ENCODE results near the gene EFCAB9. TPM values are rescaled to one million over a fixed set of nuclear protein-coding genes. Genes with fewer than 3 reads are reported as not detected.

Gene EFCAB9
- total RNA-seq (not detected in 2 replicates), polyA plus RNA-seq (not detected in 2 replicates), polyA minus RNA-seq (ENCODE audit: low replicate concordance) (not detected in 2 replicates)
- not detected in 2 replicates for polyA plus RNA-seq (2012)

GRCh38 chr5:172193872-172194271 lies at the start of gene EFCAB9:
TSS of gene EFCAB9 (plus strand) at chr5:172194172. CDS start at chr5:172194173, 1 bp downstream.
- Histone ChIP-seq H3K4me1 (ENCODE audit: control insufficient read depth, extremely low read depth, insufficient read depth, low read length) (no peaks in the 10 kb centered on the region), H4K20me1 (ENCODE audit: control insufficient read depth, extremely low read depth, insufficient read depth, low read length) (no peaks in the 10 kb centered on the region)

GRCh38 chr5:172144291-172144815 lies 49.6 kb upstream of the EFCAB9 start:
- H3K27me3 ChIP-seq (ENCODE audit: control insufficient read depth, insufficient read depth, low read length), result no peaks in the 10 kb centered on the region
- DNase-seq (ENCODE audit: low read depth in 2 of 2), result peak in 1 of 2 donors; percentile 51
- H3K9ac ChIP-seq (ENCODE audit: insufficient read depth, low read length), result no peak overlapping the region
- H3K36me3 ChIP-seq (ENCODE audit: control insufficient read depth, insufficient read depth, low read length), result no peaks in the 10 kb centered on the region
- no peak overlapping the region for H3K4me3 ChIP-seq (replicated peaks in 1 of 4; ENCODE audit: control extremely low read depth in 1 of 4, insufficient read depth in 1 of 4, low read depth in 3 of 4, low read length in 4 of 4)
- TF ChIP-seq EZH2 (IDR thresholded peaks at IDR 0.05; ENCODE audit: low read length, missing control alignments), result no peak
- no peak for TF ChIP-seq CTCF (conservative IDR thresholded peaks at IDR 0.05 in 1 of 2, IDR thresholded peaks at IDR 0.05 in 1 of 2; ENCODE audit: low read depth in 1 of 2, low read length in 2 of 2)
- H4K20me1 ChIP-seq (ENCODE audit: control insufficient read depth, extremely low read depth, insufficient read depth, low read length), result no peaks in the 10 kb centered on the region
- no peaks in the 10 kb centered on the region for H3K4me1 ChIP-seq (ENCODE audit: control insufficient read depth, extremely low read depth, insufficient read depth, low read length)
- H2AFZ ChIP-seq (ENCODE audit: low read length), result no peak overlapping the region
- no peak overlapping the region for H3K27ac ChIP-seq (ENCODE audit: insufficient read depth, low read length)
- peaks cover 8% of the 10 kb centered on the region for H3K79me2 ChIP-seq (ENCODE audit: control insufficient read depth, insufficient read depth, low read length)
- no peaks in the 10 kb centered on the region for H3K9me3 ChIP-seq (ENCODE audit: control insufficient read depth, insufficient read depth, low read depth, low read length)
- no peak overlapping the region for H3K4me2 ChIP-seq (ENCODE audit: extremely low read depth, insufficient read depth, low read length)

More at GRCh38 chr5:172193872-172194271, at the start of gene EFCAB9:
- H3K27ac ChIP-seq (ENCODE audit: insufficient read depth, low read length), result no peak within 1 kb of the TSS
- no peaks in the 10 kb centered on the region for H3K79me2 ChIP-seq (ENCODE audit: control insufficient read depth, insufficient read depth, low read length)
- DNase-seq (ENCODE audit: low read depth in 2 of 2), result no peak
- H3K4me3 ChIP-seq (replicated peaks in 1 of 4; ENCODE audit: control extremely low read depth in 1 of 4, insufficient read depth in 1 of 4, low read depth in 3 of 4, low read length in 4 of 4), result no peak within 1 kb of the TSS
- H3K27me3 ChIP-seq (ENCODE audit: control insufficient read depth, insufficient read depth, low read length), result no peaks in the 10 kb centered on the region
- H3K36me3 ChIP-seq (ENCODE audit: control insufficient read depth, insufficient read depth, low read length), result no peaks in the 10 kb centered on the region
- H3K9ac ChIP-seq (ENCODE audit: insufficient read depth, low read length), result no peak within 1 kb of the TSS
- no peak within 1 kb of the TSS for H2AFZ ChIP-seq (ENCODE audit: low read length)
- no peak within 1 kb of the TSS for H3K4me2 ChIP-seq (ENCODE audit: extremely low read depth, insufficient read depth, low read length)
- H3K9me3 ChIP-seq (ENCODE audit: control insufficient read depth, insufficient read depth, low read depth, low read length), result no peaks in the 10 kb centered on the region
- no peak for TF ChIP-seq CTCF (conservative IDR thresholded peaks at IDR 0.05 in 1 of 2, IDR thresholded peaks at IDR 0.05 in 1 of 2; ENCODE audit: low read depth in 1 of 2, low read length in 2 of 2)
- TF ChIP-seq EZH2 (IDR thresholded peaks at IDR 0.05; ENCODE audit: low read length, missing control alignments), result no peak

DNA sequence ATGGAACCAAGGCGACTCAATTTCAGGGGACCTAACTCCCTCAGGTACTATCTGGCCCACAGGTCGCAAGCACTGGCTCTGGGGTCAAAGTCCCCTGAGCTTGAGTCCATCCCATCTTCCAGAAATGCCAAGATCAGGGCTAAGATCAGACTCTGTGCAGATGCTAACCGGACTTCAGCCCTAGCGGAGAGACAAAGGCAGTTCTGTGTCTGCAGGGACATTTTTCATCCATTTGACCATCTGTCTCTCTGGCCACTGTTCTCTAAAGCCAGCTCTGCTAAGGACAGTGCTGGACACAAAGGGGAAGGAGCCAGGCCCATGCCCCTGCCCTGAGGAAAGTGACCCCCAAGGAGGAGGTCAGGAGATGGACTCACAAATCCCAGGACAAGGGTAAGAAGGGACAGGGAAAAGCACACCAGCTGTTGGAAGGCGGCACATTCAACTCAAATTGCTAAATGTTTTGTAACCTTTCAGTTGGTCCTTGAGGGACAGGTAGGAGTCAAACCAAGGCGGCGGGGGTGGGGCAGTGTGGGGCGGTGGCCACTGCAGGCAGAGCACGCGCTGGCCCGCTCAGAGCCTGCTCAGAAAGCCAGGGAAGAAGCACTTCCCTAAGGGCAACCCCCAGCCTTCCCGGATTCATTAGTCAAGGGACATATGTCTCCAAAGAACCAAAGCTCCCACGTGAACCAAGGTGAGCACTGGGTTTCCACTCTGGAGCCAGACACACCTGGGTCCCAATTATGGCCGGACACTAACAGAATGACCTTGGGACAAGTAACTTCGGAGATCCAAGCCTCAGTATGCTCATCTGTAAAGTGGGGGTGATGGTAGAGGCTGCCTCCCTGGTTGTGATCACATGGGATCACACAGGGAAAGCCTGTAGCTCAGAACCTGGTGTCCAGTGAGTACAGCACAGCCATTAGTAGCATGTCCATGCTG lies 48.8 kb upstream of the EFCAB9 start:
- Histone ChIP-seq H3K4me3 (replicated peaks in 1 of 4; ENCODE audit: control extremely low read depth in 1 of 4, insufficient read depth in 1 of 4, low read depth in 3 of 4, low read length in 4 of 4) (no peak overlapping the region), H3K27ac (ENCODE audit: insufficient read depth, low read length) (no peak overlapping the region), H2AFZ (ENCODE audit: low read length) (no peak overlapping the region), H3K9me3 (ENCODE audit: control insufficient read depth, insufficient read depth, low read depth, low read length) (no peaks in the 10 kb centered on the region), H4K20me1 (ENCODE audit: control insufficient read depth, extremely low read depth, insufficient read depth, low read length) (no peaks in the 10 kb centered on the region), H3K4me2 (ENCODE audit: extremely low read depth, insufficient read depth, low read length) (no peak overlapping the region), H3K27me3 (ENCODE audit: control insufficient read depth, insufficient read depth, low read length) (no peaks in the 10 kb centered on the region), H3K9ac (ENCODE audit: insufficient read depth, low read length) (no peak overlapping the region), H3K4me1 (ENCODE audit: control insufficient read depth, extremely low read depth, insufficient read depth, low read length) (no peaks in the 10 kb centered on the region), H3K79me2 (ENCODE audit: control insufficient read depth, insufficient read depth, low read length) (peaks cover 6% of the 10 kb centered on the region), H3K36me3 (ENCODE audit: control insufficient read depth, insufficient read depth, low read length) (no peaks in the 10 kb centered on the region)
- DNase-seq (ENCODE audit: low read depth in 2 of 2), result no peak
- no peak for TF ChIP-seq CTCF (conservative IDR thresholded peaks at IDR 0.05 in 1 of 2, IDR thresholded peaks at IDR 0.05 in 1 of 2; ENCODE audit: low read depth in 1 of 2, low read length in 2 of 2)
- no peak for TF ChIP-seq EZH2 (IDR thresholded peaks at IDR 0.05; ENCODE audit: low read length, missing control alignments)
